GM19468 (cell line): Measurements from ENCODE around the gene TACC3.
A peak's percentile ranks its signal among the peaks of the same experiment; 100 is the strongest.

Experiments
- ATAC-seq: cut with Tn5 transposase; IDR thresholded peaks from one replicate; pipeline ENCODE4 v1.9.1; 2021; ENCODE audit warnings: mild to moderate bottlenecking, moderate library complexity, moderate number of reproducible peaks; ENCODE audit not compliant: unreplicated experiment; ENCODE audit errors: extremely low read depth

The TACC3 gene

DNA sequence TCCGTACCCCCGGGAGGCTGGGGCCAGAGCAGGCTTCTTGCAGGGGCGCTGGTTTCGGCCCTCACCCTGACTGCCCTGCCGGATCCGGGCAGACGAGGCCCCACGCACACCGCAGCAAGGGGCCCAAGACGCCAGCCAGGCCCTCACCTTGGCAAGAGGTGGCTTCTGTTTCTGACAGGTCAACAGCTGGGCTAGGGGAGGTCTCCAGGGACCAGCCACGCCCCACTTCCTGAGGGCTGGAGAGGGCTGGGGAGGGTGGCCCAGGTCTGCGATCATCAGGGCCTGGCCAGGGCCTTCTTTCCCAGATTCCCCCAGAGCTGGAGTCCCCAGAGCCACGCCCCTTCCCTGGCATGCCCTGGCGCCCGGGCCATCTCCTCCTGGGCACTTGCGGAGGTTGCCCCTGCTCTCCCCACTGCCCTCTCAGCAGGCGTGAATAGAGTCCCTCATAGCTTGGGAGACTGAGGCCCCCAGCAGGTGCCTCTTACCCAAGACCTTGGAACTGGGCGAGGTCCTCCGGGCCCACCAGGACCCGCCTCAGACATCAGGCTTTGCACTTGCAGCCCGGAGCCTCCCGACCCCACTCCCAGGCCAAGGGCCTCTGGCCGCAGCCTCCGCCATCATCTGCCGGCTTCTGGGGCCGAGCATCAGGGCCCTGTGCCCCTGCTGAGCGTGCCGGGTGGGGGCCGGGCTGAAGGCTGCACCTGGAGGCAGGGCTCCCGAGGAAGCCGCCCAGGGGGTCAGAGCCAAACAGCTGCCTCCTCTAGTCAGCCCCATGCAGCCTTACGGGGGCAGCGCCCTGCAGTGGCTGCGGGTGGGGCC lies 65.4 kb downstream of the TACC3 start:
- no peak for ATAC-seq

DNA sequence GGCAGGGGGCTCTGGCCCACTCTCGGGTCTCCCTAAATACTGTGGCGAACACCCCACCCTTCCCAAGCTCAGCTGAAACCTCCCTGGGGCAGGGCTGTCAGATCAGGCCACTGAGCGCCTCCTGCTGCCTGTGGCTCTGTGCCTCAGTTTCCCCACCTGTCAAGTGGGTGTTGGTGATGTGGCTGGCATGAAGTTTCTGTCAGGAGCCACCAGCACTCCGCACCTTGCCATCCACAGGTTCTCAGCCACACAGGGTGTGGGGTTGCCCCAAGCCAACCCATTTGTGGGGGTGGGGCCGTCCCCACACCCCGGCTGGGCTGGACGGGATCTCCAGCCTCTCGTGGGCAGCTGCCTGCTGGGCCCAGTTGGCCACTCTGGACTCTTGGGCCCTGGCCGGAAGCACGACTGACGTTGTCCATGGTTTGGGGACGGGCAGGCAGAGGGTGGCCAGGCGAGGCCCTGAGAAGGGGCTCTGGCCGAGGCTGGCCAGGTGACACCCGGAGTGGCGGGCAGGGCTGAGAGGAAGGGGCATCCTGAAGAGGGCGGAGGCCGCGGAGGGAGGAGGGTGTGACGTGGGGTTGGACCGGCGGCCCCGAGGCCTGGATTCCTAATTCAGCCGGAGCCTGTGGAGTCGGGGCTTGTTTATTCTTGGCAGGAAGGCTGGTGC lies 66.2 kb downstream of the TACC3 start:
- ATAC-seq, result no peak

DNA sequence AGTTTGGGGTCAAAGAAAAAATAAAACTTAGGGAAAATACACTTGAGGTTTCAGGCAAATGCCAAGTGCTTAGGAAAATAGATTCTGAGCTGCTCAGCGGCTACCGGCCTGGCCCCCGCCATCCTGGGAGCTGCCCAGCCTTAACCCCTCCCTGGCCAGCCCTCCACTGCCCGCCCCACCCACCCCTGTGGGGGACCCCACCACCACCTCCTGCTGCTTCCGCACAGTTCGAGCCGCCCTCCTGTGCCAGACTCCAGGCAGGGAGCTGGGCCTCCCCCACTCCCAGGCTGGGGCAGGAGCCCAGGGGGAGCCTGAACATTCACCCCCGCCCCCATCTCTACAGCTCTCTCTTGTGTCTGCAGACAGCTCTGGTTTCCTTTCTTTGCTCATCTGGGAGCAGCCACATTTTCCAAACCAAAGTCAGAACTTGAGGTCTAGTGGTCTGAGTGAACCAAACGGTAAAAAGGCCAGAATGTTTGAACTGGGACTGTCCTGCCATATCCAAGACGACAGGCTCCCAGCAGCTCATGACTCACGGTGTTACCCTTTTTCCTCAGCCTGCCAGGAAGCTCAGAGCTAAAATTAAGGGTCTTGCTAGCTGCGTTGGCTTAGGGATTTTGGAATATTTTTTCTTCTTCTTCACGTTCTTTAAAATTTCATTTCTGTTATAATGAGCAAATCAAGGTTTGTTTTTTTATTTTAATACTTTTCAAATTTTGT lies 67.1 kb downstream of the TACC3 start:
- no peak for ATAC-seq

DNA sequence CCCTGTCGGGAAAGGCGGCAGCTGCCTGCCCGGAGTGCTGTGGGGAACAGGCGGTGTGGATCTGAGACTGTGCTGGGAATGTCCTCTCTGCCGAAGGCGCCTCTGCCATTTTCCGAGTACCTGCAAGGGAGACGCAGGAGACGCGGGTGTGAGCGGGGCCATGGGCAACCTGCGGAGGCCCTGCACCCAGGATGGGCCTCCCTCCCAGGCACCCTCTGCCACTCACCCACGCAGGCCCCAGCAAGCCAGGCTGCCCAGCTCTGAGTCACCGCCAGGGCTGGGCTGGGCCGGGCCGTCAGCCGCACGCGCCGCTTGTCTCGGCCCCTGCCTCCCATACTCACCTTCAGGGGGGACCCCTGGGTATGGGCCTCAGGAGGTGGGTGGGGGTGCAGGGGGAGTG lies 68.2 kb downstream of the TACC3 start:
- no peak for ATAC-seq

DNA sequence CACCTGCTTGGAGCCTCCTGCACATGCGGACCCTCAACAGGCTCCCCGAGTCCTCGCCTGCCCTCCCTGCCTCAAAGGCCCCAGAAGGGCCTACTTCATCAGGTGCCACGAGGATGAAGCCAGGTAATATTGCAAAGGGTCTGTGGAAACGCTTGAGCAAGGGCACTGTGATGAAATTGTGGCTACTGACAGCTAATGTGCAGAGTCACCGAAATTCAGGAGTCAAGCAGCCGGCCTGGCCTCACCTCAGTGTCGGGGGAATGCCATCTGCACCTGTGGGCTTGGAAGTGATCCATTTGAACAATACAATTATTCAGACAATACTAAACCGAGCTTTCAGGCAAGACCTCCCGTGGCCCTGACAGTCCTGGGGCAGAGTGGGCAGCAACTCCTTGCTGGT lies 68.7 kb downstream of the TACC3 start:
- no peak for ATAC-seq

DNA sequence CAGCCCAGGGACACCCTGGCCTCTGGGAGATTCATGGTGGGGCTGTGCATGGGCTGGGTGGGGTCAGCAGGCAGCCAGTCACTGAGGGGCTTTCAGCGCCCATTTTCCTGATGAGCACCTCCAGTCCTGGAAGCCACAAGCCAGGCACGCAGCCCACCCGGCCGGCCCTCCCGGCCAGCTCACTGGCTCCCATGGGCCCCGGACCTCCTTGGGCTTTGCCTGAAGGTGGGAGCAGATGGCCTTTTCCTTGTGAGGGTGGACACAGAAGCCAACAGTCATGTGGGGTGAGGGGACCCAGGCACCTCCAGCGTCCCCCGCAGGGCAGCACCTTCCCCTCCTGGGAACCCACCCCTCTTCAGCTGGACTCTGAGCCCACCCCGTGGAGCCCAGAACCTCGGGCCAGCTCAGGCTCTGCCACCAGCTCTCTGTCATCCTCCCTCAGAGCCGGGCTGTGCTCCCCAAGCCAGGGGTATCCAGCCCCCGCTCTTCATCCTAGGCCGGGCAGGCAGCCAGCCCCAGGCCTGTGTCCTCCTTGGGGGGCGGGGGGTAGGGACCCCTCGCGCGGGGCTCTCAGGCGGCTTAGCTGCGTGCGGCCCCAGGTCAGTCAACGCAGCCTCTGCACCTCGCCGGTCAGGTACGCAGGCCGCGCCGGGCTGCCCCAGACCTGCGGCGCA lies 71.0 kb downstream of the TACC3 start:
- ATAC-seq, result no peak

DNA sequence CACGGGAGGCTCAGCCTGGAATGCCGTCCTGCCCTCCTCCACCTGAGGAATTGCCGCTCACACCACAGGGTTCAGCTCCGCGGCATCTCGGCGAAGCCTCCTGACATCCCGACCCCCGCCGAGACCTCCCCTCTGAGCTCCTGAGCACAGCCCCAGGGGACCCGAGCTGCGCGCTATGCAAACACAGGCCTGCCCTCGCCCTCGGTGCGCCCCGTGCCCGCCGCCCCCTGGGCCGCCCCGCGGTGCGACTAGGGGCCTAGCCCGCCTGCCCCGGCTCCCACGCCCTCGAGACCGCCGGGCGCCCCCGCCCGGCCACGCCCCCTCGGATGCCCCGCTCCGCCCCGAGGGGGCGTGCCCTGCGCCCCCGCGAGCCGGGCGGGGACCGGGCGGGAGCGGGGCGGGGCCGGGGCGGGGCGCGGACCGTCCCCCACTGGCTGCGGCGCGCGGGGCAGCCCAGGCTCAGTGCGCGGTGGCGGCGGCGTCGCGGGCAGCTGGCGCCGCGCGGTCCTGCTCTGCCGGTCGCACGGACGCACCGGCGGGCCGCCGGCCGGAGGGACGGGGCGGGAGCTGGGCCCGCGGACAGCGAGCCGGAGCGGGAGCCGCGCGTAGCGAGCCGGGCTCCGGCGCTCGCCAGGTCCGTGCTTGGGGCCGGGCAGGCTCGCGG lies 71.6 kb downstream of the TACC3 start, which contains the start of gene FGFR3:
Gene FGFR3, plus strand, starts transcription at position 462 of the 664 bp plus-strand sequence. CDS start 642 bp downstream, outside the sequence.
- ATAC-seq, result peak; percentile 23

DNA sequence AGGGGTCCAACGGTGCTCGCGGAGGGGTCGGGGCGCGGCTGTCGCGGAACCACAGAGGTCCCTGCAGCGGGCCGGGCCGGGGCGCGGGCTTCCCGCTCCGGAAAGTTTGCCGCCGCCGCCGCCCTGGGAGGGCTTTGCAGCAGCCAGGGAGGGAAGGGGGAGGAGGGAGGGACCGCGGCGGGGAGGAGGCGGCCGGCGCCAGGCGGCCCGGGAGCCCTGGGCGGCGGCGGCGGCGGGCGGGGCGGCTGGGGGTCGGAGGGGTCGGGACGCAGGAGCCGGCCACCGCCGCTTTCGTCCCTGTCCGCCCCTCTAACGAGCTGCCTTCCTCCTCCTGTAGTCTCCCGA lies 72.1 kb downstream of the TACC3 start:
- ATAC-seq, result no peak

DNA sequence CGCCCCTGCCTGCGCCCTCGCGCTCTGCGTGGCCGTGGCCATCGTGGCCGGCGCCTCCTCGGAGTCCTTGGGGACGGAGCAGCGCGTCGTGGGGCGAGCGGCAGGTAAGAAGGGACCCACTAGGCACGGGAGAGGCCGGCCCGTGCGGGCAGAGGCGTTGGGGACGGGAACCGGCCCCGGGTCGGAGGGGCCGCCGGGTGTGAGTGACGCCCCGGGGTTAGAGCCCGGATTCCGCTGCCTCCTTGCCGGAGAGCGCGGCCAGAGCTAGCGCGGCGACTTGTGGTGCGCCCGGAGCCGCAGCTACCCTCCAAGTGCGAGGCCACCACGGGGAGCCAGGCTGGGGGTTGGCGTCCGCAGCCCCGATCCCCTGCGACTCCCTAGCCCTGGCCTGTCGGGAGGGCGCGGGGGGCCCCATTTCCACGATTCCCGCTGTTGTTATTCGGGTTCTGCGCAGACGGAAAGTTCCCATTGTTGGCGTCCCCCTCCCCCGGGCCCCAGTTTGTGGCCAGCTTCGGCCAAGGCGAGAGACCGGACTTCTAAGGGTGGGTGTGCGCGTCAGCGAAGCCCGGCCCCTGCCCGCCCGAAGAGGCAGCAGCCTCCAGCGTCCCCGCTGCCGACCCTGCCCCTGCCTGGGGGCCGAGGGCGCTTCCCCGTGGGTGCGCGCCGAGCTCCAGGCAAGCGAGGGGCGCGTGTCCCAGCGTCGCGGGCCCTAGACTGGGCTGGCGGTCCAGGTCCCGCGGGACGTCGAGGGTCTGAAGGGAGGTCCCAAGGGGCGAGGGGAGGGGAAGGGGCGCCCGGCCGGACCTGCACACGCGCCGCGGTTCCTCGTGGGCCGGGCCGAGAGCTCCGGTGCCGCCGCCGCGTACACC lies 72.9 kb downstream of the TACC3 start:
- no peak for ATAC-seq
